Lung (tissue), 12 donors: Measurements from ENCODE around the gene PTPRE. TPM values are rescaled to one million over a fixed set of nuclear protein-coding genes. Genes with fewer than 3 reads are reported as not detected.

ENCODE experiments used
- ATAC-seq: fragments of 200-7000 bp; cut with Tn5 transposase; one replicate; pipeline ENCODE4 v1.9.1; 2020; ENCODE audit warnings: moderate number of reproducible peaks; ENCODE audit not compliant: insufficient read depth, low FRiP score
- DNase-seq, 3 donors: peaks; one replicate each; pipeline ENCODE4 v3.0.0-alpha.2; 2013 to 2017
- H3K27ac ChIP-seq, 2 donors: one replicate each; pipeline ENCODE4 v1.5.1; 2013; ENCODE audit warnings: mild to moderate bottlenecking in 2 of 2, moderate library complexity in 2 of 2, control low read depth in 1 of 2, inconsistent platforms in 1 of 2, low read depth in 1 of 2, low read length in 1 of 2
- H3K27me3 ChIP-seq, 3 donors: one replicate each; pipeline ENCODE4 v1.5.1; 2013; ENCODE audit warnings: low read length in 2 of 3; ENCODE audit not compliant: control insufficient read depth in 3 of 3, insufficient read depth in 3 of 3
- H3K36me3 ChIP-seq, 4 donors: one replicate each; pipeline ENCODE4 v1.5.1; 2013; ENCODE audit warnings: low read length in 4 of 4, mild to moderate bottlenecking in 1 of 4, moderate library complexity in 1 of 4; ENCODE audit not compliant: control insufficient read depth in 4 of 4, insufficient read depth in 4 of 4
- H3K4me1 ChIP-seq, 5 donors: one replicate each; pipeline ENCODE4 v1.5.1; 2013; ENCODE audit warnings: low read length in 5 of 5, mild to moderate bottlenecking in 2 of 5, moderate library complexity in 1 of 5; ENCODE audit not compliant: control insufficient read depth in 5 of 5, insufficient read depth in 5 of 5
- H3K4me3 ChIP-seq: one replicate; pipeline ENCODE4 v1.5.1; 2013; ENCODE audit warnings: mild to moderate bottlenecking, control low read depth, moderate library complexity
- H3K9ac ChIP-seq, 2 donors: one replicate each; pipeline ENCODE4 v1.5.1; 2013; ENCODE audit warnings: low read length in 2 of 2, control low read depth in 1 of 2; ENCODE audit not compliant: insufficient read depth in 1 of 2
- H3K9me3 ChIP-seq, 4 donors: one replicate each; pipeline ENCODE4 v1.5.1; 2013; ENCODE audit warnings: low read length in 3 of 4, mild to moderate bottlenecking in 1 of 4, moderate library complexity in 1 of 4; ENCODE audit not compliant: control insufficient read depth in 4 of 4, insufficient read depth in 3 of 4
- WGBS, 2 donors: extraction: QIAGEN DNeasy Blood & Tissue Kit; methylation state at CpG; one replicate each; pipeline ENCODE4 v1.1.7; 2013; 5-methylcytosine and 5-hydroxymethylcytosine counted together
- polyA plus RNA-seq, 2 donors: library from polyadenylated mRNA; stranded (reverse); fragments of 200-250 nt; gene quantifications; one replicate each; pipeline ENCODE4 v1.2.1, GENCODE V29; 2013
- total RNA-seq, 2 donors: library from RNA; depleted of rRNA in 1 of 2; stranded (reverse); fragments of >200 nt in 1 of 2; gene quantifications; one replicate each; pipeline ENCODE4 v1.2.1, GENCODE V29; 2014 to 2021
- TF ChIP-seq, protein P1 (sequence below): IDR thresholded peaks from 2 replicates; pipeline ENCODE4 v1.5.1; 2012; ENCODE audit warnings: mild to moderate bottlenecking; ENCODE audit errors: control extremely low read depth, extremely low read depth
- donor health status: control.
- donor health status: control.
- donor health status: Bipolar disorder and iron deficiency.
- donor health status: healthy.
- donor health status: DM: yes; HTN: yes; CAD: no.

Gene PTPRE
- total and polyA plus RNA-seq, 4 donors, result 15.5 to 68.7 (median 36.5) TPM

DNA sequence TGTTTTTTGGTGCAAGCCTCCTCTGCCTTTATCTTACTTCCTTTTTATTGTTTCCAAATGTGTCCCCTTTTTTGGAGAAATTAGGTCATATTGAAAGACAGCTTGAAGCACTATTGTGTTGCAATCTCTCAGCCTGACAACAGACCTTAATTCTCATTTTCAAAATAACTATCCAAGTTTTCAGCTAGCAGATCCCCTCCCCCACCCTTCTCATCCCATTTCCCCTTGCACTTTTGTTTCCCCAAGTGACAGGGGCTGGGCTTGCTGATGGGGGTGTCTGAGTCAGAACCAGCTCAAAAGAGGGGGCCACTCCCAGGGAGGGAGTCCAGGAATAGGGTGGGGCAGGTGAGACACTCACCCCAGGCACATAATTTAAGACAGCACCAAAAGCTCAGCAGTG is 144.0 kb downstream of the PTPRE start:
- H3K9ac ChIP-seq, result peak overlapping the region in 1 of 2 donors; percentile 58
- H3K36me3 ChIP-seq, result peaks cover 0 to 40% (median 0%) of the 10 kb centered on the region in 4 donors
- peaks cover 11 to 32% (median 22%) of the 10 kb centered on the region in 5 donors for H3K4me1 ChIP-seq
- peak overlapping the region in 1 of 2 donors; percentile 49 for H3K27ac ChIP-seq
- no peaks in the 10 kb centered on the region for H3K9me3 ChIP-seq
- H3K4me3 ChIP-seq, result no peak overlapping the region
- no peak for ATAC-seq
- H3K27me3 ChIP-seq, result no peaks in the 10 kb centered on the region
- DNase-seq, result peak in 2 of 3 donors; percentile 55 to 86
- TF ChIP-seq, protein P1, sequence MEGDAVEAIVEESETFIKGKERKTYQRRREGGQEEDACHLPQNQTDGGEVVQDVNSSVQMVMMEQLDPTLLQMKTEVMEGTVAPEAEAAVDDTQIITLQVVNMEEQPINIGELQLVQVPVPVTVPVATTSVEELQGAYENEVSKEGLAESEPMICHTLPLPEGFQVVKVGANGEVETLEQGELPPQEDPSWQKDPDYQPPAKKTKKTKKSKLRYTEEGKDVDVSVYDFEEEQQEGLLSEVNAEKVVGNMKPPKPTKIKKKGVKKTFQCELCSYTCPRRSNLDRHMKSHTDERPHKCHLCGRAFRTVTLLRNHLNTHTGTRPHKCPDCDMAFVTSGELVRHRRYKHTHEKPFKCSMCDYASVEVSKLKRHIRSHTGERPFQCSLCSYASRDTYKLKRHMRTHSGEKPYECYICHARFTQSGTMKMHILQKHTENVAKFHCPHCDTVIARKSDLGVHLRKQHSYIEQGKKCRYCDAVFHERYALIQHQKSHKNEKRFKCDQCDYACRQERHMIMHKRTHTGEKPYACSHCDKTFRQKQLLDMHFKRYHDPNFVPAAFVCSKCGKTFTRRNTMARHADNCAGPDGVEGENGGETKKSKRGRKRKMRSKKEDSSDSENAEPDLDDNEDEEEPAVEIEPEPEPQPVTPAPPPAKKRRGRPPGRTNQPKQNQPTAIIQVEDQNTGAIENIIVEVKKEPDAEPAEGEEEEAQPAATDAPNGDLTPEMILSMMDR, result no peak

DNA sequence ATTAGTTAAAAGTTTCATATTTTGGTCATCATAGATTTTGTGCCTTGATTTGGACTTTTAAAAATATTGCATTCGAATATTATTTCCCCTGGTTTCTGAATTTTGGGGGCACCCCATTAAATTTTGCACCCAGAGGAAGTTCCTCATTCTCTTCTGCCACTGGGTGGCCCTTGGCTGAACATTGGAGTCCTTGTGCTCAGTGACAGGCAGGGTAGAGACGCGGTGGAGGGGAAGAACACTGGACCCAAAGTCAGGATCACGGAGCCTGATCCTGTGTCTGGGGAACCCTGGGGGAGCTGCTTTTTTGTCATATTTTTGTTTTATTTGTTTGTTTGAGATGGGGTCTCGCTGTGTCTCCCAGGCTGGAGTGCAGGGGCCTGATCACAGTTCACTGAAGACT is 144.6 kb downstream of the PTPRE start:
- no peak for ATAC-seq
- peaks cover 10 to 32% (median 22%) of the 10 kb centered on the region in 5 donors for H3K4me1 ChIP-seq
- no peak for DNase-seq
- WGBS, 2 donors, result 66 to 87% methylated on average over 5 of the region's 5 CpGs
- TF ChIP-seq, protein P1, result no peak
- no peak overlapping the region for H3K4me3 ChIP-seq
- H3K27me3 ChIP-seq, result no peaks in the 10 kb centered on the region
- no peak overlapping the region for H3K27ac ChIP-seq
- H3K9ac ChIP-seq, result no peak overlapping the region
- H3K36me3 ChIP-seq, result peaks cover 0 to 45% (median 0%) of the 10 kb centered on the region in 4 donors
- H3K9me3 ChIP-seq, result no peaks in the 10 kb centered on the region

DNA sequence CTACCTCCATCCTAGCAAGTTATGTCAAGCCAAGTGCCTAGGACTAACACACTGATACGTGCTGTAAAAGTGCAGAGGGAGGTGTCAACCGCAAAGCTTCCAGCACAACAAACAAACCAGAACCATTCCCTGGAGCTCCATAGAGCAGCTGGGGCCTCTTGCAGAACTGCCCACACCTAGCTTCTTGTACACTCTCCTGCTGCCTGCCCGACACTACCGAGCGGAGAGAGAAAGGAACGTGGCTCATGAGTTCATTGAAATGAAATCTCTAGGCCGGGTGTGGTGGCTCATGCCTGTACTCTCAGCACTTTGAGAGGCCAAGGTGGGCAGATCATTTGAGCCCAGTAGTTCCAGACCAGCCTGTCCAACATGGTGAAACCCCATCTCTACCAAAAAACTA is 145.8 kb downstream of the PTPRE start:
- WGBS, 2 donors, result 93 to 94% methylated on average over 7 of the region's 7 CpGs
- TF ChIP-seq, protein P1, result no peak
- no peaks in the 10 kb centered on the region for H3K9me3 ChIP-seq
- DNase-seq (no peak), ATAC-seq (no peak)
- H3K36me3 ChIP-seq, result peaks cover 0 to 51% (median 0%) of the 10 kb centered on the region in 4 donors
- H3K9ac ChIP-seq, result no peak overlapping the region
- no peak overlapping the region for H3K27ac ChIP-seq
- H3K27me3 ChIP-seq, result no peaks in the 10 kb centered on the region
- H3K4me1 ChIP-seq, result peaks cover 2 to 26% (median 14%) of the 10 kb centered on the region in 5 donors
- no peak overlapping the region for H3K4me3 ChIP-seq

DNA sequence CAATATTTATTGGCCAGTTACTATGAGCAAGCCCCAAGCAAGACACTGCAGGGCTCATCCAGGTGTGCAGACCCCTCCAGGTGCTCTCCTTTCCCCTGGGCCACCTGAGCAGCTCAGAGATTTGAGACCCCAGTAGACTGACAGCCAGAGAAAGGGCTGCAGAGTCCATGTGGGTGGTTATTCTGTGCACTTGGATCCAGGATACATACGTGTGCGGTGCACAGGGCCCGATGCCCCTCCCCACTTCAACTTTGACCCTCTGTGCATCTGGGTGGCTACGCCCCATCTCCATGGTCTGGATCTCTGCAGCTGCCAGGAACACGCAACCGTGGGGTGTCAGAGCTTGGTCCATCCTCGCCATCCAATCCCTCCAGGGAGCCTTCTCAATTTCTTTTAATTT is 146.5 kb downstream of the PTPRE start:
- peaks cover 0 to 55% (median 0%) of the 10 kb centered on the region in 4 donors for H3K36me3 ChIP-seq
- no peak overlapping the region for H3K9ac ChIP-seq
- H3K4me3 ChIP-seq, result no peak overlapping the region
- H3K27me3 ChIP-seq, result no peaks in the 10 kb centered on the region
- ATAC-seq, result no peak
- H3K27ac ChIP-seq, result no peak overlapping the region
- DNase-seq, result no peak
- no peaks in the 10 kb centered on the region for H3K9me3 ChIP-seq
- TF ChIP-seq, protein P1, result no peak
- peaks cover 0 to 19% (median 11%) of the 10 kb centered on the region in 5 donors for H3K4me1 ChIP-seq
- 96 to 97% methylated on average over 7 of the region's 7 CpGs for WGBS, 2 donors
